Endothelial cell of umbilical vein (primary cell): Measurements from ENCODE around the gene CFC1. TPM values are rescaled to one million over a fixed set of nuclear protein-coding genes. Genes with fewer than 3 reads are reported as not detected.
"Not testable (repeated sequence)": the region's sequence is repeated elsewhere in the genome, so short reads cannot be mapped to it uniquely, and the experiment has no call there.

ENCODE experiments used
- BruUV-seq: library from RNA; stranded (reverse); fragments of 400-500 nt; replicated peaks from 2 replicates; lab custom pipeline; 2021; lab: Mats Ljungman, UMichigan
- CTCF ChIA-PET: fragments of 300-600, 350-600 bp; sonication (Branson Sonifier 250); formaldehyde crosslinking; loops from one replicate; lab custom pipeline; 2021; ENCODE audit warnings: antibody characterized with exemption, inconsistent platforms; lab: Charles Lee
- POLR2A ChIA-PET: fragments of 300-600, 350-600 bp; sonication (Branson Sonifier 250); formaldehyde crosslinking; loops from one replicate; lab custom pipeline; 2021; ENCODE audit warnings: antibody characterized with exemption, inconsistent platforms; lab: Charles Lee
- DNase-seq: peaks from one replicate; pipeline ENCODE4 v3.0.0-alpha.2; 2011; ENCODE audit warnings: low read depth, low spot score
- FAIRE-seq: peaks from 2 replicates; lab custom pipeline; 2011; peaks lifted over from hg19 to GRCh38; lab: Jason Lieb, UNC
- H2AFZ ChIP-seq: 2 replicates; pipeline ENCODE4 v1.6.0; 2012; ENCODE audit warnings: low read depth, low read length, control low read depth, inconsistent platforms
- H3K27ac ChIP-seq: 2 replicates; pipeline ENCODE4 v1.5.1; 2011; ENCODE audit warnings: low read depth, mild to moderate bottlenecking, control low read depth, low read length, moderate library complexity; ENCODE audit not compliant: insufficient read depth
- H3K27me3 ChIP-seq, 2 experiments: 2 replicates each; pipeline versions ENCODE4 v1.6.0 to v1.6.1; 2011; ENCODE audit warnings: low read length in 2 of 2, mixed read lengths in 1 of 2; ENCODE audit not compliant: control insufficient read depth in 2 of 2, insufficient read depth in 2 of 2
- H3K36me3 ChIP-seq, 2 experiments: 2 replicates in 1 of 2; 3 replicates in 1 of 2; pipeline ENCODE4 v1.5.1; 2011; ENCODE audit warnings: low read length in 2 of 2, mild to moderate bottlenecking in 1 of 2, moderate library complexity in 1 of 2; ENCODE audit not compliant: control insufficient read depth in 2 of 2, insufficient read depth in 2 of 2; ENCODE audit errors: extremely low read depth in 1 of 2
- H3K4me1 ChIP-seq: 3 replicates; pipeline ENCODE4 v1.5.1; 2011; ENCODE audit warnings: mild to moderate bottlenecking, low read length; ENCODE audit not compliant: control insufficient read depth, insufficient read depth; ENCODE audit errors: extremely low read depth
- H3K4me2 ChIP-seq: 2 replicates; pipeline ENCODE4 v1.6.1; 2011; ENCODE audit warnings: low read length, control low read depth, mixed read lengths; ENCODE audit not compliant: insufficient read depth
- H3K4me3 ChIP-seq, 3 experiments: fragments of 200-600 bp in 1 of 3; sonication (generic), shearing (Covaris generic) in 1 of 3; replicated peaks in 1 of 3; 2 replicates each; pipeline ENCODE4 v1.5.1; 2011 to 2016; ENCODE audit warnings: control low read depth in 3 of 3, low read length in 3 of 3, mild to moderate bottlenecking in 2 of 3, inconsistent platforms in 1 of 3, low read depth in 1 of 3, moderate library complexity in 1 of 3; ENCODE audit not compliant: insufficient read depth in 1 of 3
- H3K79me2 ChIP-seq: 2 replicates; pipeline ENCODE4 v1.6.0; 2012; ENCODE audit warnings: low read length, inconsistent platforms; ENCODE audit not compliant: control insufficient read depth, insufficient read depth
- H3K9ac ChIP-seq: replicated peaks from 2 replicates; pipeline ENCODE3; 2011; ENCODE audit warnings: low read length, control low read depth; ENCODE audit not compliant: insufficient read depth; ENCODE audit errors: extremely low read depth
- H3K9me1 ChIP-seq: replicated peaks from 3 replicates; pipeline ENCODE4 v1.6.0; 2011; ENCODE audit warnings: mild to moderate bottlenecking, low read length; ENCODE audit not compliant: control insufficient read depth, insufficient read depth; ENCODE audit errors: extremely low read depth
- H3K9me3 ChIP-seq: replicated peaks from 2 replicates; pipeline ENCODE4 v1.5.1; 2012; ENCODE audit warnings: low read length, inconsistent platforms; ENCODE audit not compliant: control insufficient read depth, insufficient read depth
- H4K20me1 ChIP-seq: replicated peaks from 2 replicates; pipeline ENCODE3; 2011; ENCODE audit warnings: mild to moderate bottlenecking, low read length; ENCODE audit not compliant: control insufficient read depth, insufficient read depth; ENCODE audit errors: extremely low read depth
- dilution Hi-C: fragments of 300-500 bp; cut with MboI; formaldehyde crosslinking; loops from one replicate; pipeline ENCODE4 v1.15.0; 2019; ENCODE audit warnings: low sequenced_read_pairs; ENCODE audit not compliant: extremely low pct_ligation_motif_present
- intact Hi-C: fragments of 100-400 bp; cut with micrococcal nuclease; formaldehyde crosslinking; loops from one replicate; pipeline ENCODE4 v1.10.0; 2022
- polyA plus RNA-seq, 4 experiments: library from polyadenylated mRNA; depleted of rRNA in 3 of 4; stranded (reverse) in 3 of 4; unstranded in 1 of 4; fragments of >200 nt; gene quantifications; 2 replicates each; pipeline versions ENCODE4 v1.2.1 to v1.2.3, GENCODE V29; 2011 to 2012; ENCODE audit warnings: missing spikeins in 1 of 4
- total RNA-seq: library from RNA; stranded (reverse); gene quantifications from 2 replicates; pipeline ENCODE4 v1.2.3, GENCODE V29; 2021

Gene CFC1
- total and polyA plus RNA-seq, 2 donors (not counting 3 experiments of a cell fraction or from before 2014, with no cell fraction given) = not detected

- H2AFZ ChIP-seq, H3K9me3 ChIP-seq, H3K27ac ChIP-seq, H3K27me3 ChIP-seq, dilution Hi-C loops, H4K20me1 ChIP-seq, H3K4me2 ChIP-seq, H3K79me2 ChIP-seq, CTCF ChIA-PET, BruUV-seq, H3K4me1 ChIP-seq, H3K9me1 ChIP-seq, intact Hi-C loops, FAIRE-seq, H3K4me3 ChIP-seq, DNase-seq, POLR2A ChIA-PET, H3K9ac ChIP-seq, H3K36me3 ChIP-seq: not testable (repeated sequence)
Observed at GRCh38 chr2:130611140-130611539, 11.8 kb upstream of the CFC1 start, which contains the start of gene POTEJ. Gene POTEJ (plus strand): TSS chr2:130611440. CDS start chr2:130611533, 93 bp downstream.

- H3K27ac ChIP-seq, H3K4me2 ChIP-seq, H3K4me1 ChIP-seq, H3K36me3 ChIP-seq, H3K27me3 ChIP-seq, intact Hi-C loops, H4K20me1 ChIP-seq, dilution Hi-C loops, H3K79me2 ChIP-seq, BruUV-seq, FAIRE-seq, POLR2A ChIA-PET, H2AFZ ChIP-seq, H3K9me1 ChIP-seq, CTCF ChIA-PET, DNase-seq, H3K9ac ChIP-seq, H3K4me3 ChIP-seq, H3K9me3 ChIP-seq: not testable (repeated sequence)
Observed at GRCh38 chr2:130610486-130610885, 11.1 kb upstream of the CFC1 start.

GRCh38 chr2:130609002-130609920 lies 9.9 kb upstream of the CFC1 start:
- FAIRE-seq, H3K4me2 ChIP-seq, H2AFZ ChIP-seq, intact Hi-C loops, H4K20me1 ChIP-seq, H3K9me1 ChIP-seq, DNase-seq, H3K9me3 ChIP-seq, CTCF ChIA-PET, H3K4me3 ChIP-seq, H3K4me1 ChIP-seq, POLR2A ChIA-PET, dilution Hi-C loops, H3K36me3 ChIP-seq, BruUV-seq, H3K9ac ChIP-seq, H3K27me3 ChIP-seq, H3K27ac ChIP-seq, H3K79me2 ChIP-seq: not testable (repeated sequence)

- BruUV-seq, H2AFZ ChIP-seq, CTCF ChIA-PET, dilution Hi-C loops, H3K4me2 ChIP-seq, H3K4me1 ChIP-seq, H3K9me3 ChIP-seq, H3K9me1 ChIP-seq, intact Hi-C loops, H3K36me3 ChIP-seq, POLR2A ChIA-PET, DNase-seq, H3K79me2 ChIP-seq, H3K4me3 ChIP-seq, H3K27me3 ChIP-seq, H3K9ac ChIP-seq, H4K20me1 ChIP-seq, H3K27ac ChIP-seq: not testable (repeated sequence)
- FAIRE-seq = peak; percentile 38
Observed at GRCh38 chr2:130608276-130609001, 9.1 kb upstream of the CFC1 start.
